HG02981 (cell line): ENCODE measurements around the gene ITGB5.
A peak's percentile ranks its signal among the peaks of the same experiment; 100 is the strongest.
"Not testable (repeated sequence)": the region's sequence is repeated elsewhere in the genome, so short reads cannot be mapped to it uniquely, and the experiment has no call there.

Source experiments
- ATAC-seq: cut with Tn5 transposase; IDR thresholded peaks from one replicate; pipeline ENCODE4 v1.9.1; 2021; ENCODE audit warnings: mild to moderate bottlenecking, moderate library complexity; ENCODE audit not compliant: unreplicated experiment

The ITGB5 gene

DNA sequence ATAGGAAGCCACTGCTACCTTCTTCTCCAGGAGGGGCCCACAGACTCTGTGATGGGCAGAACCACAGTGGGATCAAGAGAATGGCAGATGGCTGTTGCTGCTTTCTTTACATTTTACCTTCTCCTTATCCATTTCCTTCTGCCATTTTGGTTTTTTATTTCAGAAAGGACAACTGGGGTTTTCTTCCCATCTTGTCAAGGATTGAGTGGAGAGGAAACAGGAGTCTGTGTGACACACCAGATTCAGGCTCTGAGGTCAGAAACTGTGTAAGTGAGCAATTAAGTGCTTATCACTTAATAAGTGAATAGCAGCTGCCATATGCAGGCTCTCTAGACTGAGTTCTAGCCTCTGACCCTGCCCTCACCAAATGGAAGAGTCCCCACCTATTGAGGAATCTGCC, 47.3 kb downstream of the ITGB5 start:
- no peak for ATAC-seq

DNA sequence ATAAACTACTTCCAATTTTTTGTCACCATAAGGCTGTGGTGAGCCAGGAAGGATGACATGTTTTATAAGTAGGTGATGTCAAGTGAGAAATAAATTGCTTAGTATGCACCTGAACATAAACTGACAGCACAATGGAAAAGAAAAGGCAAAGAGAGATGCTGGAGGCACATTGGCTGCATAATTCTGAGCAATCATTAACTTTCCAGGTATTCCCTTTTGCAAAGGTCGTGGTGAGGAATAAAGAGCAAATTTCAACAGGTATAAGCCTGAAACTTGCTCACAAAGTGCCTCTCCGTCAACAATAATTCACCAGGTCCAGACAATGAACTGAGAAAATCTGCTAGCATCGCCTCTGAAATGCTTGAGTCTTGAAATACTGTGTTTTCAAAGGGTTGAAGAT, 48.2 kb downstream of the ITGB5 start:
- ATAC-seq = no peak

DNA sequence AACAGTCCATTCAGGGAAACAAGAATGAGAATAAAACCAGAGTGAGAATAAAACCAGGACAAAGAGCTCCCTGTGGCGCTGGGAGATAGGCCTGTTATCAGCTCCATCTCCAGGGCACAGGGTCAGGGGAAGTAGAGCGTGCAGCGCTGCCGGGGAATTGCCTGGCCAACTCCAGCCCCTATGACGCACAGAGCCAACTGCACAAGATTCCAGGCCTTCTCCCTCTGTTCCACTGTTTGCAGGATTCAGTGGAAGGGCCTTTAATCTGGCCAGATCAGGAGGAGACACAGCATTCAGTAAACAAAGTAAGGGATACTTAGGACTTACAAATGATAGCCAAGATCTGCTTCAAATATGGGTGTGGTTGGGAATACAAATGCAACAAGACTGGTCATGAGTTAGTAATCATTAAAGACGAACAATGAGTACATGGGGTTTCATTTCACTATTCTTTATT, 49.4 kb downstream of the ITGB5 start:
- ATAC-seq = no peak

DNA sequence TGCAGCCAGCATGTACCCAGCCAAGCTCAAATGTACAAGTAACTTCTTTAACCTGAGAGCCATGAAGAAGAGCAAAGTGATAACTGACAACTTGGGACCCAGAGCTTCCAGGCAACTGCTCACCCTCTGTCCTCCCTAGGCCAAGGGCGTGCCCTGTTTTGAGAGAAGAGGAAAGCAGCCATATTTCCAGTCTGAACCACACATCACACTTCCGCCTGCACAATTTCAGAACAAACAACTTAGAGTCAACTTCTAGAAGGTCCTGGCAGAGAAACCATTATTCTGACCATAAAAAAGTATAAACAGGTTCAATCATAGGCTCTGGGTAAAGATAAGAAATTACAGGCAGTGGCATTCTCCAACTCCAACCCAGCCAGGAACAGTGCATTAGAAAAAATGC, 50.1 kb downstream of the ITGB5 start:
- no peak for ATAC-seq

GRCh38 chr3:124836448-124836847, 50.7 kb downstream of the ITGB5 start:
- no peak for ATAC-seq

DNA sequence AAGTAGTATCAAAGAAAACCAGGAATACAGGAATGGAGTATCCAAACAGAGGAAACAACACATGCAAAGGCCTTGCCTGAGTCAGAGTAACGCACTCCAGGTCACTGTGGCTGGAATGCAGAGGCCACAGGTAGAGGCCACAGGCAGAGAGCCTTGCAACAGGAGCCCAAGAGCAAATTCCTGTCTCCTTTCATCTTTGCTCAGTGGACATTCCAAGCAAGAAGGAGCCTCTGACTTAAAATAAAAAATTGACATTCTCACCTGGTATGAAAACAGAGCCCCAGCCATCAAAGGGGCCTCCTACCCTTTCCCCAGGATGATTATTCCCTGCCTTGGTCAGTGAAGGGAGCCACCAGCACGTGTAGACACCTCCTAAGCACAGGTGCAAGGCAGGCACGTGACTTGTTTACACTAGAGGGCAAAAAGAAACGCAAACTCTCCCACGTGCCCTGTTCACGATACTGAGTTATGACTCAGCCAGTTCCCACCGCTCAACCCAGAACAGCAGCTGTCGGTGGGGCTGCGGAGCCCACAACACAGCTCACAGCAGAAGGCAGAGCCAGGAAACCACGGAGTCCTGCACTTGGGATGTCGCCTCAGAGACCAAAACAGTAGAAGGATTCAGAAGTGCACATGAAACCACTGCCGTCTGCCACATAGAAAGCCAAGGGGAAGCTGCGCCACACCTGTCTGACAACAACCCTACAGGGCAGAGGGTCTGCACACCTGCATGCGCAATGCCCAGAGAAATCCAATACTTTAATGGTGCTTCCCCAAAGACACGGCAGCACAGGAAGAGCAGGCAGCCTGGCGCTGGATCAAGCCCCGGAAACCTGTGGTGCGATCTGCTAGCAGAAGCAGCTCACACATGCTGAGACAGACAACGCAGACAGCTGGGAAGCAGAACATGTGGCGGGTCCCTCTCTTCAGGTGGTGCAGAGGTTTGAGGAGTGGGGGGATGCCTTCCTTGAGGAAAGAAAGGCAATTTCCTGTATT, 52.1 kb downstream of the ITGB5 start:
- peak; percentile 82 for ATAC-seq

DNA sequence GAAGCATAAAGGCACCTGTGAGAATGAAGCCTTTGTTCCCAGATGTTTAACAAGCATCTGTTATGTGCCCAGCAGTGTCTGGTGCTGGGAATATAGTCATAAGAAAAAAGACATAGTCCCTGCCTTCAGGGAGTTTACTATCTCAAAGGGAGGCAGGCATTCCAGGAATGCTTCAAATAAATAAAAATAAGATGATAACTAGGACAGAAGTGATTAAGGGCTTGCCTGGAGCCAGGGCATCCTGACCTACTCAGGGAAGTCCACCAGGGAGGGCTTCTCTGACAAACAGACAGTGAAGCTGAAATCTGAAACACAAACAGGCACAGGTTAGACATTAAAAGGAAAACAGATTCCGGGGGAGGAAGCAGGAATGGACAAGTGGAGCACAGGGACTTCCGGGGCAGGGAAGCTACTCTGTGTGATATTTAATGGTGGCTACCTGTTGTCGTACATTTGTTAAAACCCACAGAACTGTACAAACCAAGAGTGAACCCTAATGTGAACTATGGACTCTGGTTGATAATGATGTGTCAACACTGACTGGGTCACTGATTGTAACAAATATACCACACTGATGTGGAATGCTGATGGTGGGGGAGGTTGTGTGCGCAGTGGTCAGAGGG, 53.3 kb downstream of the ITGB5 start:
- no peak for ATAC-seq

- no peak for ATAC-seq
Measured at GRCh38 chr3:124832782-124833709, 54.1 kb downstream of the ITGB5 start.

DNA sequence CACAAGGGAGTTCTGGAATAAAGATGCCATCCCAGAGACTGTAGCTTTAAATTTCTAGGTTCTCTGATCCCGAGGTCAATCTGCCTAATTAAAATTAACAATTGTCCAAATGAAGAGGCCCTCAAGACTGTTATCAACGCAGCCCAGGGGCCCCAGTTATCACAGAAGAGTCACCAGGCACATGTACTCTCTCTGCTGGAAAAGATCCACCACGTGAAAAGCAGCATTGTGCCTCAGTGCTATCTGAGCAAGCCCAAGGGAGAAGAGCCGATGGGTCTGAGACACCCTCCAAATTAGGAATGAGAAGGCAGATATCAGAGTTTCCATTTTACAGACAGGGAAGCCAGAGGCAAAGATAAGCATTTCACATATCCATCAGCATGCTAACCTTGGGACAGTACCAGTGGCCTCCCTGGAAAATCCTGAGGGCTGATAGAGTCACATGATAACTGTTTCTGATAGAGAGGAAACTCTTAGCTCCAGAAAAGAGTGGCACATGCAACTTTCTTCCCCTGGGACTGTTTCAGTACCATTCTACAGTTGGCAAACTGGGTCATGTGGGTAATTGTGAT, 55.5 kb downstream of the ITGB5 start:
- ATAC-seq = no peak

DNA sequence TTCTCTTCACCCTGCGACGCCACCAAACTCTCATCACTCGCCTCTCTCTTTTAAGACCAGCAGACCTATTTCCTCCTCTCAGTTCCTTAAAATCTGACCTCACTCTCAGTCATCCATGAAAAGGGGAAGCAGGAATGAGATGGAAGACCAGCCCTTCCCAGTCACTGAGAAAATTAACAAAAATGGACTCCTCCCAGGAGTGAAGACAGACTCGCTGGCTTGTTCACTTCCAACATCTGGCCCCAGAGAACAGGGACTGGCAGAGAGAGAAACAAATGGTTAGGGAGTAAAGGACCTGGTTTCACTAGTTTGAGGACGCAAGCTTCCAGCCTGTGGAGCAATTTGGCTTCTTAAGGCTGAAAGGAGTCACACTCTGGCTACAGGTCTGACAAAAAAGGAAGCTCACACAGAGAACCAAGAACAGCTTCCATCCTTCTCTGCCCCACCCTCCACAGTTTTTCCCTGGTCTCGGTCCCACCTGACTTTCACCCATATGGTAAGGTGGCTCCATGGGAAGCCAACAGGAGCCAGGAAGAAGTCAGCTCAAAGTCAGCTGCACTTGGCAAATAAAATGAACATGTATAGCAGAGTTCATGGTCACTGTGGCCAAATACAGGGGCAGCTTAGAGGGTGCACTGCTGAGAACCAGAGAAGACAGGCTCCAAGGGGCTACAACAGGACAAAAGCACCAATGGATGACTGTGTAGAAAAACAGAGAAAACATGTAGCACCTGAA, 57.2 kb downstream of the ITGB5 start:
- no peak for ATAC-seq

GRCh38 chr3:124829178-124829818, 57.9 kb downstream of the ITGB5 start:
- ATAC-seq = no peak

- ATAC-seq = not testable (repeated sequence)
Measured at GRCh38 chr3:124827476-124828206, 59.5 kb downstream of the ITGB5 start.

GRCh38 chr3:124826703-124827102, 60.5 kb downstream of the ITGB5 start:
- ATAC-seq = no peak

DNA sequence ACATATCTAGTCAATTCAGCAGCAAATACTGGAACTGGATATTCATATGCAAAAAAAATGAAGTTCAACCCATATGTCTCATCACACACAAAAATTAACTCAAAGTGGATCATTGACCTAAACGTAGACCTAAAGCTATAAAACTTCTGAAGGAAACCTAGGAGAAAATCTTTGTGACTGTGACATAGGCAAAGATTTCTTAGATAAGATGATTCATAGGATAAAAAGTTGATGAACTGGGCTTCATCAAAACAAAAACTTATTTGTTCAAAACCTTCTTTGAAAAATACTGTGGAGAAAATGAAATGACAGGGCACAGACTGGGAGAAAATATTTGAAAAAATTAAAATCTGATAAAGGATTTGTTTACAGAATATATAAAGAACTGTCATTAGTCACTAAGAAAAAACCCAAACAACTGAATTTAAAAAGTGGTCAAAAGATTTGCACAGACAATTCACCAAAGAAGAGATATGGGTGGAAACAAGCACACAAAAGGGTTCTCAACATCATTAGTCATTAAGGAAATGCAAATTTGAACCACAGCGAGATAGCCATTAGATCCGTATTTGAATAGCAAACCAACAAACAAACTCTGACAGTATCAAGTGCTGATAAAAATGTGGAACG, 62.8 kb downstream of the ITGB5 start:
- ATAC-seq = no peak

- no peak for ATAC-seq
Measured at GRCh38 chr3:124823648-124824047, 63.5 kb downstream of the ITGB5 start.

GRCh38 chr3:124823206-124823605, 64.0 kb downstream of the ITGB5 start:
- no peak for ATAC-seq

GRCh38 chr3:124821356-124821755, 65.8 kb downstream of the ITGB5 start:
- no peak for ATAC-seq

GRCh38 chr3:124818398-124819091, 68.6 kb downstream of the ITGB5 start:
- no peak for ATAC-seq
